GM19043 (cell line): ENCODE measurements around the gene WDR91.

Source experiments
- ATAC-seq: cut with Tn5 transposase; IDR thresholded peaks from one replicate; pipeline ENCODE4 v1.9.1; 2021; ENCODE audit warnings: low read depth; ENCODE audit not compliant: unreplicated experiment

WDR91 gene

GRCh38 chr7:135164357-135165061 is 46.8 kb downstream of the WDR91 start:
- no peak for ATAC-seq

- ATAC-seq = no peak
Measured at GRCh38 chr7:135162382-135163001, 48.8 kb downstream of the WDR91 start.

GRCh38 chr7:135161669-135162068 is 49.7 kb downstream of the WDR91 start:
- no peak for ATAC-seq

GRCh38 chr7:135160858-135161653 is 50.3 kb downstream of the WDR91 start:
- no peak for ATAC-seq

GRCh38 chr7:135160098-135160857 is 51.0 kb downstream of the WDR91 start:
- ATAC-seq = peak; percentile 53

GRCh38 chr7:135159359-135160085 is 51.8 kb downstream of the WDR91 start:
- no peak for ATAC-seq

- no peak for ATAC-seq
Measured at GRCh38 chr7:135158874-135159273, 52.5 kb downstream of the WDR91 start.

GRCh38 chr7:135158141-135158655 is 53.1 kb downstream of the WDR91 start:
- ATAC-seq = no peak

- no peak for ATAC-seq
Measured at GRCh38 chr7:135156290-135156689, 55.0 kb downstream of the WDR91 start.

- ATAC-seq = no peak
Measured at GRCh38 chr7:135154734-135155133, 56.6 kb downstream of the WDR91 start.

- no peak for ATAC-seq
Measured at GRCh38 chr7:135152442-135152841, 58.9 kb downstream of the WDR91 start.

- no peak for ATAC-seq
Measured at GRCh38 chr7:135151533-135151932, 59.8 kb downstream of the WDR91 start.

GRCh38 chr7:135151132-135151531 is 60.2 kb downstream of the WDR91 start:
- ATAC-seq = no peak

GRCh38 chr7:135150072-135150782 is 61.1 kb downstream of the WDR91 start:
- ATAC-seq = no peak

- peak; percentile 58 for ATAC-seq
Measured at GRCh38 chr7:135147899-135148721, 63.2 kb downstream of the WDR91 start, which contains the start of gene TMEM140. TMEM140 (plus strand) TSS chr7:135148072; CDS start chr7:135164442, 16,370 bp downstream.

- ATAC-seq = no peak
Measured at GRCh38 chr7:135147341-135147898, 63.9 kb downstream of the WDR91 start.

GRCh38 chr7:135143885-135144668 is 67.2 kb downstream of the WDR91 start:
- ATAC-seq = no peak
